Upper lobe of left lung (tissue), 6 donors: Measurements from ENCODE around the gene CIBAR2. TPM values are rescaled to one million over a fixed set of nuclear protein-coding genes. Genes with fewer than 3 reads are reported as not detected.
A peak's percentile ranks its signal among the peaks of the same experiment; 100 is the strongest.

Experiments used
- ATAC-seq, 2 donors: fragments of 200-7000 bp; cut with Tn5 transposase; one replicate each; pipeline ENCODE4 v1.9.1; 2022; ENCODE audit warnings: mild to moderate bottlenecking in 2 of 2, moderate library complexity in 2 of 2; ENCODE audit not compliant: low FRiP score in 2 of 2
- DNase-seq, 2 donors: peaks; one replicate each; pipeline ENCODE4 v3.0.0-alpha.2; 2019 to 2020
- H3K27ac ChIP-seq, 4 donors: fragments of 200-600 bp; sonication (generic); one replicate each; pipeline ENCODE4 v1.5.1; 2016 to 2019
- H3K27me3 ChIP-seq, 4 donors: fragments of 200-600 bp; sonication (generic); one replicate each; pipeline ENCODE4 v1.5.1; 2017 to 2019
- H3K36me3 ChIP-seq, 4 donors: fragments of 200-600 bp; sonication (generic); one replicate each; pipeline ENCODE4 v1.5.1; 2016 to 2019
- H3K4me1 ChIP-seq, 4 donors: fragments of 200-600 bp; sonication (generic); one replicate each; pipeline ENCODE4 v1.5.1; 2018 to 2019
- H3K4me3 ChIP-seq, 4 donors: fragments of 200-600 bp; sonication (generic); one replicate each; pipeline ENCODE4 v1.5.1; 2017 to 2019; ENCODE audit warnings: mild to moderate bottlenecking in 2 of 4, moderate library complexity in 1 of 4
- H3K9me3 ChIP-seq, 4 donors: fragments of 200-600 bp; sonication (generic); one replicate each; pipeline ENCODE4 v1.5.1; 2018 to 2019
- CTCF ChIP-seq, 6 experiments: fragments of 450-650 bp in 4 of 6; fragments of 200-600 bp in 2 of 6; sonication (generic) in 2 of 6; IDR thresholded peaks; one replicate each; pipeline ENCODE4 v1.5.1; 2016 to 2019; ENCODE audit warnings: antibody characterized with exemption in 6 of 6
- EP300 ChIP-seq, 4 donors: sonication (generic); formaldehyde crosslinking; IDR thresholded peaks; one replicate each; pipeline ENCODE4 v1.5.1; 2017; ENCODE audit warnings: antibody characterized with exemption in 4 of 4, control low read depth in 2 of 4
- POLR2A ChIP-seq, 4 donors: fragments of 450-650 bp; IDR thresholded peaks; one replicate each; pipeline ENCODE4 v1.5.1; 2016 to 2017; ENCODE audit warnings: antibody characterized with exemption in 4 of 4, mild to moderate bottlenecking in 2 of 4
- POLR2AphosphoS5 ChIP-seq, 2 donors: sonication (generic); formaldehyde crosslinking; IDR thresholded peaks; one replicate each; pipeline ENCODE4 v1.5.1; 2017; ENCODE audit warnings: antibody characterized with exemption in 2 of 2
- WGBS, 2 donors: methylation state at CpG; one replicate each; pipeline ENCODE4 v1.1.5; 2017 to 2018; 5-methylcytosine and 5-hydroxymethylcytosine counted together
- total RNA-seq, 6 donors: library from RNA; depleted of rRNA in 4 of 6; stranded (reverse); fragments of >200 nt in 4 of 6; gene quantifications; one replicate each; pipeline versions ENCODE4 v1.1.0 to v1.2.1, GENCODE V29; 2016 to 2021
- donor health status: DM: no; HTN: no; CAD: no; lungs with moderate emphysema.
- donor health status: DM: no; HTN: yes; CAD: no; lungs with severe emphysema.

Gene CIBAR2
- total RNA-seq, 6 donors from 2014 or later, result 0.40 to 35.6 (median 9.9) TPM

- no peak for DNase-seq
- Histone ChIP-seq H3K27me3 (no peaks in the 10 kb centered on the region), H3K9me3 (no peaks in the 10 kb centered on the region), H3K36me3 (no peaks in the 10 kb centered on the region), H3K4me1 (peaks cover 22 to 30% (median 28%) of the 10 kb centered on the region in 4 donors), H3K27ac (no peak overlapping the region), H3K4me3 (no peak overlapping the region)
- TF ChIP-seq CTCF (IDR thresholded peaks at IDR 0.05) (no peak), POLR2A (IDR thresholded peaks at IDR 0.05) (no peak)
- no peak for ATAC-seq
Measured at GRCh38 chr16:85156869-85157268, 44.6 kb upstream of the CIBAR2 start.

GRCh38 chr16:85156440-85156839 is 44.2 kb upstream of the CIBAR2 start:
- 95 to 98% methylated on average over 7 of the region's 7 CpGs for WGBS, 2 donors
- ATAC-seq, result no peak
- no peak for TF ChIP-seq POLR2A (IDR thresholded peaks at IDR 0.05)
- TF ChIP-seq POLR2AphosphoS5 (IDR thresholded peaks at IDR 0.05), result no peak
- no peak for TF ChIP-seq CTCF (IDR thresholded peaks at IDR 0.05)
- no peak for TF ChIP-seq EP300 (IDR thresholded peaks at IDR 0.05)
- H3K4me1 ChIP-seq, result peaks cover 26 to 34% (median 32%) of the 10 kb centered on the region in 4 donors
- no peaks in the 10 kb centered on the region for H3K27me3 ChIP-seq
- H3K27ac ChIP-seq, result no peak overlapping the region
- no peak overlapping the region for H3K4me3 ChIP-seq
- no peaks in the 10 kb centered on the region for H3K36me3 ChIP-seq
- no peak for DNase-seq
- H3K9me3 ChIP-seq, result no peaks in the 10 kb centered on the region

- TF ChIP-seq EP300 (IDR thresholded peaks at IDR 0.05) (no peak), POLR2A (IDR thresholded peaks at IDR 0.05) (no peak), CTCF (IDR thresholded peaks at IDR 0.05) (no peak), POLR2AphosphoS5 (IDR thresholded peaks at IDR 0.05) (no peak)
- WGBS, 2 donors, result 68% methylated on average over 10 to 12 of the region's 12 CpGs
- DNase-seq (no peak), ATAC-seq (no peak)
- H3K36me3 ChIP-seq, result no peaks in the 10 kb centered on the region
- H3K4me1 ChIP-seq, result peaks cover 18 to 33% (median 21%) of the 10 kb centered on the region in 4 donors
- no peak overlapping the region for H3K4me3 ChIP-seq
- H3K9me3 ChIP-seq, result no peaks in the 10 kb centered on the region
- H3K27ac ChIP-seq, result no peak overlapping the region
- H3K27me3 ChIP-seq, result no peaks in the 10 kb centered on the region
Measured at GRCh38 chr16:85153656-85154091, 41.4 kb upstream of the CIBAR2 start.

- 88 to 90% methylated on average over 8 of the region's 8 CpGs for WGBS, 2 donors
- no peaks in the 10 kb centered on the region for H3K27me3 ChIP-seq
- no peaks in the 10 kb centered on the region for H3K9me3 ChIP-seq
- no peak overlapping the region for H3K4me3 ChIP-seq
- H3K4me1 ChIP-seq, result peaks cover 12 to 27% (median 17%) of the 10 kb centered on the region in 4 donors
- DNase-seq (no peak), ATAC-seq (no peak)
- H3K27ac ChIP-seq, result no peak overlapping the region
- TF ChIP-seq POLR2A (IDR thresholded peaks at IDR 0.05) (no peak), EP300 (IDR thresholded peaks at IDR 0.05) (no peak), POLR2AphosphoS5 (IDR thresholded peaks at IDR 0.05) (no peak), CTCF (IDR thresholded peaks at IDR 0.05) (no peak)
- no peaks in the 10 kb centered on the region for H3K36me3 ChIP-seq
Measured at GRCh38 chr16:85153046-85153445, 40.8 kb upstream of the CIBAR2 start.

- 84 to 91% methylated on average over 6 to 14 of the region's 14 CpGs for WGBS, 2 donors
- peak in 1 of 2 donors; percentile 6 for ATAC-seq
- no peaks in the 10 kb centered on the region for H3K36me3 ChIP-seq
Measured at GRCh38 chr16:85152414-85153030, 40.2 kb upstream of the CIBAR2 start.

More at GRCh38 chr16:85152414-85153030, 40.2 kb upstream of the CIBAR2 start:
- DNase-seq, result no peak
- Histone ChIP-seq H3K27ac (peak overlapping the region in 1 of 4 donors; percentile 62), H3K4me1 (peaks cover 10 to 22% (median 15%) of the 10 kb centered on the region in 4 donors), H3K9me3 (no peaks in the 10 kb centered on the region), H3K27me3 (no peaks in the 10 kb centered on the region), H3K4me3 (no peak overlapping the region)
- no peak for TF ChIP-seq POLR2AphosphoS5 (IDR thresholded peaks at IDR 0.05)
- no peak for TF ChIP-seq EP300 (IDR thresholded peaks at IDR 0.05)
- no peak for TF ChIP-seq POLR2A (IDR thresholded peaks at IDR 0.05)
- no peak for TF ChIP-seq CTCF (IDR thresholded peaks at IDR 0.05)
